ENCODE measurements around the gene CCDC188. TPM values are rescaled to one million over a fixed set of nuclear protein-coding genes. Genes with fewer than 3 reads are reported as not detected.

Gene CCDC188
- polyA plus RNA-seq, 1 donor from 2014 or later, result not detected

- Histone ChIP-seq H3K27ac (ENCODE audit: low read length) (peak overlapping the region; percentile 49), H3K27me3 (ENCODE audit: insufficient read depth, low read depth, low read length) (no peaks in the 10 kb centered on the region), H3K9me2 (ENCODE audit: insufficient read depth, low read length) (no peaks in the 10 kb centered on the region), H3K9ac (ENCODE audit: low read length) (peak overlapping the region; percentile 93), H4K20me1 (ENCODE audit: insufficient read depth) (no peaks in the 10 kb centered on the region), H3K4me2 (ENCODE audit: low read length) (peak overlapping the region; percentile 74), H3K4me3 (ENCODE audit: low read length) (peak overlapping the region; percentile 98), H3K79me2 (replicated peaks; ENCODE audit: insufficient read depth, low read length) (peaks cover 42% of the 10 kb centered on the region), H3F3A (ENCODE audit: insufficient read depth, low read length, poor library complexity, severe bottlenecking) (no peaks in the 10 kb centered on the region), H3K9me3 (ENCODE audit: low read length) (no peaks in the 10 kb centered on the region), H3K36me3 (ENCODE audit: insufficient read depth, low read length) (no peaks in the 10 kb centered on the region), H2AFZ (ENCODE audit: low read depth, low read length) (no peak overlapping the region)
- no peak for TF ChIP-seq POLR2AphosphoS5 (IDR thresholded peaks at IDR 0.05)
- TF ChIP-seq EP300 (conservative IDR thresholded peaks at IDR 0.05; ENCODE audit: poor library complexity, severe bottlenecking), result no peak
- no peak for TF ChIP-seq SMC3 (conservative IDR thresholded peaks at IDR 0.05; ENCODE audit: poor library complexity)
- no peak for TF ChIP-seq MXI1 (conservative IDR thresholded peaks at IDR 0.05; ENCODE audit: poor library complexity, severe bottlenecking)
- TF ChIP-seq RAD21 (conservative IDR thresholded peaks at IDR 0.05), result no peak
- TF ChIP-seq TAF1 (IDR thresholded peaks at IDR 0.05; ENCODE audit: low read depth), result no peak
- TF ChIP-seq CTCF (IDR thresholded peaks at IDR 0.05; ENCODE audit: poor library complexity, severe bottlenecking), result no peak
- TF ChIP-seq REST (IDR thresholded peaks at IDR 0.05; ENCODE audit: borderline replicate concordance), result no peak
- TF ChIP-seq EZH2 (IDR thresholded peaks at IDR 0.05; ENCODE audit: borderline replicate concordance, insufficient read depth, low read length, poor library complexity, severe bottlenecking), result no peak
Observed at GRCh38 chr22:20118300-20119020, 32.4 kb downstream of the CCDC188 start.

DNA sequence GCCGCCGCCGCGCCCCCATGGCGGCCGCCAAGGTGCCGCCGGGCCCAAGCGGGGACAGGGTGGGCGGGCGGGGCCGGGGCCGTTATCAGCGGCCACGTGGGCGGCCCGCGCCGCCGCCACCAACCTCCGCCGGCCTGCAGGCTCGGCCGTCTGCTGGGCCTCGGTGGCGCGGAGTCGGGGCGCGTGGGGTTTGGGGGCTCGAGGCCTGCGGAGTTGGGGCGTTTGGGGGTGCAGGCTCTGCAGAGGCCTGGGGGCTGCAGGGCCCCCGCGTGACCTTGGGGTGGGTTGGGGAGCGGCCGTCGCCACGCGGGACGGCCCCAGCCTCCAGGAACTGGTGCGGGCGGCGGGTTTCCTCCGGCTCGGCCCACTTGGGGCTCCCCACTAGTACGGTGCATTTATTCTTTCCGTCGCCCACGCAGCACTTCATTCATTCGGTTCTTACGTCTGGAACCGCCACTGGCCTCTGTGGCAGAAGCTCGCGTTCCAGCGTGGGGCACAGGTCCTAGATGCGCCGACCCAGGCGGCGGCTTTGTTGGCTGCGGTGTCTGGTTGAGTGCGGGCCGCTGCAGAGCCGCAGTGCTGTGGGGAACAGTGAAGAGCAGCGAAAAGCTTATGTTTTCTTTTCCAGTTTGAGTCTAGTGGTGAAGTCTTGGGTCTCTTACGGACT lies 33.1 kb downstream of the CCDC188 start:
- H3F3A ChIP-seq (ENCODE audit: insufficient read depth, low read length, poor library complexity, severe bottlenecking), result no peaks in the 10 kb centered on the region
- peak overlapping the region; percentile 49 for H3K27ac ChIP-seq (ENCODE audit: low read length)
- H2AFZ ChIP-seq (ENCODE audit: low read depth, low read length), result no peak overlapping the region
- H3K27me3 ChIP-seq (ENCODE audit: insufficient read depth, low read depth, low read length), result no peaks in the 10 kb centered on the region
- no peaks in the 10 kb centered on the region for H4K20me1 ChIP-seq (ENCODE audit: insufficient read depth)
- no peaks in the 10 kb centered on the region for H3K36me3 ChIP-seq (ENCODE audit: insufficient read depth, low read length)
- no peak for TF ChIP-seq MXI1 (conservative IDR thresholded peaks at IDR 0.05; ENCODE audit: poor library complexity, severe bottlenecking)
- no peak for TF ChIP-seq REST (IDR thresholded peaks at IDR 0.05; ENCODE audit: borderline replicate concordance)
- no peak for TF ChIP-seq SMC3 (conservative IDR thresholded peaks at IDR 0.05; ENCODE audit: poor library complexity)
- TF ChIP-seq POLR2AphosphoS5 (IDR thresholded peaks at IDR 0.05), result no peak
- TF ChIP-seq TAF1 (IDR thresholded peaks at IDR 0.05; ENCODE audit: low read depth), result no peak
- no peak for TF ChIP-seq EP300 (conservative IDR thresholded peaks at IDR 0.05; ENCODE audit: poor library complexity, severe bottlenecking)
- no peak for TF ChIP-seq RAD21 (conservative IDR thresholded peaks at IDR 0.05)
- TF ChIP-seq CTCF (IDR thresholded peaks at IDR 0.05; ENCODE audit: poor library complexity, severe bottlenecking), result no peak
- no peak for TF ChIP-seq EZH2 (IDR thresholded peaks at IDR 0.05; ENCODE audit: borderline replicate concordance, insufficient read depth, low read length, poor library complexity, severe bottlenecking)
- H3K79me2 ChIP-seq (replicated peaks; ENCODE audit: insufficient read depth, low read length), result peaks cover 42% of the 10 kb centered on the region
- no peaks in the 10 kb centered on the region for H3K9me3 ChIP-seq (ENCODE audit: low read length)
- no peaks in the 10 kb centered on the region for H3K9me2 ChIP-seq (ENCODE audit: insufficient read depth, low read length)
- H3K4me3 ChIP-seq (ENCODE audit: low read length), result peak overlapping the region; percentile 98
- peak overlapping the region; percentile 74 for H3K4me2 ChIP-seq (ENCODE audit: low read length)
- H3K9ac ChIP-seq (ENCODE audit: low read length), result peak overlapping the region; percentile 93

Measured in neural cell (in vitro differentiated cells).